Mesenchymal stem cell (in vitro differentiated cells and primary cell): Measurements from ENCODE around the gene VTI1A.

Source experiments
- DNase-seq: peaks from one replicate; pipeline ENCODE4 v3.0.0-alpha.2; 2013
- H2AFZ ChIP-seq: one replicate; pipeline ENCODE4 v1.6.1; 2013; ENCODE audit warnings: low read depth, mild to moderate bottlenecking, control low read depth, inconsistent platforms, low read length, moderate library complexity
- H2AK5ac ChIP-seq: 2 replicates; pipeline ENCODE4 v1.6.1; 2013; ENCODE audit warnings: low read length, moderate library complexity, mild to moderate bottlenecking, inconsistent platforms; ENCODE audit not compliant: severe bottlenecking
- H2BK120ac ChIP-seq: one replicate; pipeline ENCODE4 v1.6.1; 2013; ENCODE audit warnings: low read depth, mild to moderate bottlenecking, inconsistent platforms, low read length, moderate library complexity
- H2BK12ac ChIP-seq, 2 experiments: one replicate each; pipeline ENCODE4 v1.6.1; 2013; ENCODE audit warnings: inconsistent platforms in 2 of 2, low read length in 2 of 2, mild to moderate bottlenecking in 2 of 2, moderate library complexity in 2 of 2, control low read depth in 1 of 2
- H2BK15ac ChIP-seq: one replicate; pipeline ENCODE4 v1.6.1; 2013; ENCODE audit warnings: mild to moderate bottlenecking, low read depth, inconsistent platforms; ENCODE audit not compliant: poor library complexity, severe bottlenecking
- H2BK5ac ChIP-seq: 2 replicates; pipeline ENCODE4 v1.6.1; 2013; ENCODE audit warnings: low read depth, mild to moderate bottlenecking, low read length, control low read depth, inconsistent platforms; ENCODE audit not compliant: poor library complexity, severe bottlenecking
- H3K14ac ChIP-seq, 2 experiments: one replicate each; pipeline ENCODE4 v1.6.1; 2013; ENCODE audit warnings: inconsistent platforms in 2 of 2, low read length in 2 of 2, control low read depth in 1 of 2, mild to moderate bottlenecking in 1 of 2, moderate library complexity in 1 of 2
- H3K18ac ChIP-seq, 2 experiments: one replicate each; pipeline ENCODE4 v1.6.1; 2013; ENCODE audit warnings: inconsistent platforms in 2 of 2, low read length in 2 of 2, control low read depth in 1 of 2, low read depth in 1 of 2, mild to moderate bottlenecking in 1 of 2
- H3K23ac ChIP-seq, 2 experiments: one replicate each; pipeline ENCODE4 v1.6.1; 2013; ENCODE audit warnings: inconsistent platforms in 2 of 2, low read length in 2 of 2, mild to moderate bottlenecking in 2 of 2, moderate library complexity in 2 of 2, control low read depth in 1 of 2
- H3K27ac ChIP-seq: 2 replicates; pipeline ENCODE4 v1.5.1; 2013; ENCODE audit warnings: mild to moderate bottlenecking, moderate library complexity, low read length, control low read depth, inconsistent platforms; ENCODE audit not compliant: poor library complexity, severe bottlenecking
- H3K27me3 ChIP-seq, 2 experiments: 2 replicates each; pipeline versions ENCODE4 v1.6.1 to v1.7.0; 2013; ENCODE audit warnings: low read length in 2 of 2, mild to moderate bottlenecking in 2 of 2, moderate library complexity in 2 of 2, control low read depth in 1 of 2, inconsistent platforms in 1 of 2; ENCODE audit not compliant: control insufficient read depth in 1 of 2, insufficient read depth in 1 of 2
- H3K36me3 ChIP-seq, 2 experiments: 2 replicates each; pipeline versions ENCODE4 v1.6.1 to v1.7.0; 2013; ENCODE audit warnings: low read length in 2 of 2, control low read depth in 1 of 2, inconsistent platforms in 1 of 2, low read depth in 1 of 2, mild to moderate bottlenecking in 1 of 2; ENCODE audit not compliant: insufficient read depth in 2 of 2, control insufficient read depth in 1 of 2
- H3K4ac ChIP-seq, 2 experiments: one replicate each; pipeline ENCODE4 v1.6.1; 2013; ENCODE audit warnings: inconsistent platforms in 2 of 2, low read length in 2 of 2, mild to moderate bottlenecking in 2 of 2, moderate library complexity in 2 of 2, control low read depth in 1 of 2, low read depth in 1 of 2
- H3K4me1 ChIP-seq: 2 replicates; pipeline ENCODE4 v1.6.1; 2013; ENCODE audit warnings: low read depth, low read length, control low read depth; ENCODE audit not compliant: control insufficient read depth, insufficient read depth
- H3K4me2 ChIP-seq: 2 replicates; pipeline ENCODE4 v1.6.1; 2013; ENCODE audit warnings: low read length, mild to moderate bottlenecking, inconsistent platforms; ENCODE audit not compliant: poor library complexity, severe bottlenecking
- H3K4me3 ChIP-seq, 2 experiments: 2 replicates each; pipeline versions ENCODE4 v1.5.1 to v1.7.0; 2013; ENCODE audit warnings: low read length in 2 of 2, mild to moderate bottlenecking in 2 of 2, control low read depth in 1 of 2, low read depth in 1 of 2; ENCODE audit not compliant: insufficient read depth in 1 of 2
- H3K79me1 ChIP-seq: replicated peaks from 2 replicates; pipeline ENCODE4 v1.6.1; 2013; ENCODE audit warnings: mild to moderate bottlenecking, control low read depth, low read length, inconsistent platforms; ENCODE audit not compliant: poor library complexity, severe bottlenecking
- H3K9ac ChIP-seq: 2 replicates; pipeline ENCODE4 v1.7.0; 2013; ENCODE audit warnings: mild to moderate bottlenecking, low read length, moderate library complexity
- H3K9me3 ChIP-seq: 2 replicates; pipeline ENCODE4 v1.7.0; 2013; ENCODE audit warnings: mild to moderate bottlenecking, low read length; ENCODE audit not compliant: control insufficient read depth
- H4K8ac ChIP-seq: one replicate; pipeline ENCODE4 v1.6.1; 2013; ENCODE audit warnings: inconsistent platforms, mild to moderate bottlenecking, low read length, moderate library complexity
- H4K91ac ChIP-seq: one replicate; pipeline ENCODE4 v1.6.1; 2013; ENCODE audit warnings: mild to moderate bottlenecking, low read length, inconsistent platforms
- WGBS: methylation state at CpG from one replicate; pipeline ENCODE4 v1.1.7; 2013; ENCODE audit warnings: mixed read lengths; 5-methylcytosine and 5-hydroxymethylcytosine counted together

Gene VTI1A

GRCh38 chr10:112827951-112828350 is 380.9 kb downstream of the VTI1A start:
- H2BK12ac ChIP-seq, result no peak overlapping the region
- no peak overlapping the region for H3K9ac ChIP-seq
- H3K27me3 ChIP-seq, result no peaks in the 10 kb centered on the region
- no peak overlapping the region for H2BK5ac ChIP-seq
- no peak overlapping the region for H3K14ac ChIP-seq
- H3K4me2 ChIP-seq, result no peak overlapping the region
- H2AFZ ChIP-seq, result no peak overlapping the region
- H3K4me3 ChIP-seq, result no peak overlapping the region
- H2BK120ac ChIP-seq, result no peak overlapping the region
- no peak overlapping the region for H2AK5ac ChIP-seq
- no peak overlapping the region for H3K23ac ChIP-seq
- no peak overlapping the region for H4K91ac ChIP-seq
- H3K36me3 ChIP-seq, result peaks cover 2 to 10% of the 10 kb centered on the region in 2 experiments
- peaks cover 5% of the 10 kb centered on the region for H3K4me1 ChIP-seq
- no peak for DNase-seq
- H3K79me1 ChIP-seq, result no peaks in the 10 kb centered on the region
- H4K8ac ChIP-seq, result no peak overlapping the region
- H3K4ac ChIP-seq, result no peak overlapping the region
- no peaks in the 10 kb centered on the region for H3K9me3 ChIP-seq
- 94% methylated on average over 2 of the region's 4 CpGs for WGBS
- H2BK15ac ChIP-seq, result no peak overlapping the region
- no peak overlapping the region for H3K27ac ChIP-seq
- no peak overlapping the region for H3K18ac ChIP-seq

- Histone ChIP-seq H3K14ac (no peak overlapping the region), H2BK15ac (no peak overlapping the region), H3K18ac (no peak overlapping the region), H3K79me1 (no peaks in the 10 kb centered on the region), H2AFZ (no peak overlapping the region), H2BK5ac (no peak overlapping the region), H3K4me1 (peaks cover 8% of the 10 kb centered on the region), H2BK120ac (no peak overlapping the region), H2AK5ac (no peak overlapping the region), H4K8ac (no peak overlapping the region), H3K27me3 (no peaks in the 10 kb centered on the region), H4K91ac (no peak overlapping the region), H3K36me3 (no peaks in the 10 kb centered on the region), H3K4me3 (no peak overlapping the region), H3K4me2 (no peak overlapping the region), H3K23ac (no peak overlapping the region), H3K9ac (no peak overlapping the region), H3K27ac (no peak overlapping the region), H3K4ac (no peak overlapping the region), H3K9me3 (no peaks in the 10 kb centered on the region), H2BK12ac (no peak overlapping the region)
- WGBS, result 73% methylated on average over 16 of the region's 16 CpGs
- no peak for DNase-seq
Measured at GRCh38 chr10:112831859-112832258, 384.8 kb downstream of the VTI1A start.

DNA sequence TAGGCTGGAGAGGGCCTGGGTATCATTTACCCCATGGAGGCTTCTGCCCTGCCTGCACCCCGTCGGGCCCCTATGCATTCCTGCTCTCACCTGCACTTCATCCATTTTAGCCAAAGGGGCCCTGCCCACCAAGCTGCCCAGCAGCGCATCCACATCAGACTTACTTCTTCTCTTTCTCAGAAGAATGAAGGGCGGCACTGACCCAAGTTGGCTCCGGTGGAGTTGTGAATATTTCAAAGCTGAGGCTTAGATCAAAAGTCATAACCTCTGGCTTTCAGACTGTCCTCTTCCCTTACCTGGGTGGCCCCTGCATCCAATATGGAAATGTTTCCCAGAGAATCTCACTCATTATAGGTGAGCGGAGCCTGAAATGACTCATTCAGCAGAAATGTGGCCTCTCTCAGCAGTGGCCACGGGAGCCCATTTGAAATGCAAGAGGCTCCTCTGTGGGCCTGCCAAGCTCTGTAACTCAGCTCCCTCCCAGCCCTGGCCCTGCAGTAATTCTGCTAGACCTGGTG is 385.4 kb downstream of the VTI1A start:
- Histone ChIP-seq H2BK12ac (no peak overlapping the region), H3K23ac (no peak overlapping the region), H3K18ac (no peak overlapping the region), H2BK5ac (no peak overlapping the region), H3K36me3 (no peaks in the 10 kb centered on the region), H3K27me3 (no peaks in the 10 kb centered on the region), H3K14ac (no peak overlapping the region), H3K27ac (no peak overlapping the region), H4K91ac (no peak overlapping the region), H4K8ac (no peak overlapping the region), H2BK120ac (no peak overlapping the region), H3K9ac (no peak overlapping the region), H3K4ac (no peak overlapping the region), H3K79me1 (no peaks in the 10 kb centered on the region), H3K4me1 (peaks cover 10% of the 10 kb centered on the region), H3K4me2 (no peak overlapping the region), H2AK5ac (no peak overlapping the region), H2BK15ac (no peak overlapping the region), H3K9me3 (no peaks in the 10 kb centered on the region), H3K4me3 (no peak overlapping the region), H2AFZ (no peak overlapping the region)
- DNase-seq, result no peak
- WGBS, result 48% methylated on average over 5 of the region's 7 CpGs

DNA sequence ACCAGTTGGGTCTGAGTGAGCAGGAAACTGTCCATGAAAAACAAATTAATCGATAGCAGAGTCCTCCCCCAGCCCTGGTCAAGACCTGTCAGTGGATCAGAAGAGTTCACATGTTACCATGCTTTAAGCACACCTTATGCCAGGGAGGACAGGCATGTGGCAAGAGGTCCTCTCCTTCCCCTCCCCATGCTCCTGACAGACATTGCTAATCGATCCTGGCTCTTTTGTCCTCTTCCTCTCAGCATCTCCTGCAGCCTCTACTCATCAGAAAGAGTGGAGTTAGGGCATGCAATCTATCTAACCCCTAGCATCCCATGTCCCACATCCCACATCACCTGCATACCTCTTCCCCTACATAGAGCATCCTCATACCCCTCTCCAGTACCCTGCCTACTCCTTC is 385.9 kb downstream of the VTI1A start:
- no peak overlapping the region for H2BK15ac ChIP-seq
- H3K4me1 ChIP-seq, result peaks cover 10% of the 10 kb centered on the region
- no peak overlapping the region for H3K27ac ChIP-seq
- no peak for DNase-seq
- H3K4me2 ChIP-seq, result no peak overlapping the region
- H2AK5ac ChIP-seq, result no peak overlapping the region
- peaks cover 0 to under 1% of the 10 kb centered on the region in 2 experiments for H3K27me3 ChIP-seq
- H3K79me1 ChIP-seq, result no peaks in the 10 kb centered on the region
- no peak overlapping the region for H3K18ac ChIP-seq
- H3K4me3 ChIP-seq, result no peak overlapping the region
- H3K9me3 ChIP-seq, result no peaks in the 10 kb centered on the region
- no peak overlapping the region for H2BK12ac ChIP-seq
- no peak overlapping the region for H3K9ac ChIP-seq
- H3K4ac ChIP-seq, result no peak overlapping the region
- H3K36me3 ChIP-seq, result no peaks in the 10 kb centered on the region
- no peak overlapping the region for H3K23ac ChIP-seq
- WGBS, result 97% methylated on average over 2 of the region's 2 CpGs
- no peak overlapping the region for H4K91ac ChIP-seq
- H2BK120ac ChIP-seq, result no peak overlapping the region
- H4K8ac ChIP-seq, result no peak overlapping the region
- H3K14ac ChIP-seq, result no peak overlapping the region
- H2AFZ ChIP-seq, result no peak overlapping the region
- no peak overlapping the region for H2BK5ac ChIP-seq
